Stomach (tissue), 4 donors: ENCODE results near the gene HINT3.

ENCODE experiments used
- CTCF ChIP-seq, 7 experiments: fragments of 450-650 bp in 4 of 7; fragments of 200-600 bp in 3 of 7; sonication (generic) in 3 of 7; IDR thresholded peaks; one replicate each; pipeline ENCODE4 v1.5.1; 2016 to 2019; ENCODE audit warnings: antibody characterized with exemption in 7 of 7, control low read depth in 2 of 7, mild to moderate bottlenecking in 1 of 7
- EP300 ChIP-seq: sonication (generic); formaldehyde crosslinking; IDR thresholded peaks from one replicate; pipeline ENCODE4 v1.6.1; 2017; ENCODE audit warnings: antibody characterized with exemption
- POLR2A ChIP-seq, 4 donors: fragments of 450-650 bp; IDR thresholded peaks; one replicate each; pipeline ENCODE4 v1.6.1; 2016; ENCODE audit warnings: antibody characterized with exemption in 4 of 4, control low read depth in 2 of 4, mild to moderate bottlenecking in 1 of 4, moderate library complexity in 1 of 4
- POLR2AphosphoS5 ChIP-seq, 3 donors: sonication (generic); formaldehyde crosslinking; IDR thresholded peaks; one replicate each; pipeline ENCODE4 v1.6.1; 2016; ENCODE audit warnings: antibody characterized with exemption in 3 of 3

GRCh38 chr6:126027601-126028000 lies 71.0 kb downstream of the HINT3 start:
- no peak for TF ChIP-seq POLR2A (IDR thresholded peaks at IDR 0.05)
- TF ChIP-seq CTCF (IDR thresholded peaks at IDR 0.05), result no peak
- TF ChIP-seq POLR2AphosphoS5 (IDR thresholded peaks at IDR 0.05), result no peak
- TF ChIP-seq EP300, result no peak
